ENCODE measurements around the gene FSTL4.
"Not testable (repeated sequence)": the region's sequence is repeated elsewhere in the genome, so short reads cannot be mapped to it uniquely, and the experiment has no call there.

The FSTL4 gene

DNA sequence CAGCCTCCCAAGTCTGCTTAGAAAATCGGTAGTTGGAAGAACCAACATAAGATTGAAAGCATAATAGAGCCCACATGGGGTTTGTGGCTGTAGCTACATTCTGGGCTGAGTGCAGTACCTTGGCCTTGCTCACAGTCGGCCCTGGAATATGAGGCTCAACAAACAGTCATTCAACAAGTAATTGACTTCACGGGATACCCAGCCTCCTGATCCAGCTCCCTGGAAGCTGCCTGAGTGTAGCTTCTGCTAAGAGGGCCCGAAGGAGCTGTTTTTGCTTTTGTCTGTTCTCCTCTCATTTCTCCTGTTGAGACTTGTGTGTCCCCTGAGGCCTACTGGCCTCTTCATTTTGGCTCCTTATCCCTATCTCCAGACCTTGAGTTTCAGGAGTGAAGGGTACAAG is 389.8 kb downstream of the FSTL4 start:
- DNase-seq (ENCODE audit: low read depth): no peak

DNA sequence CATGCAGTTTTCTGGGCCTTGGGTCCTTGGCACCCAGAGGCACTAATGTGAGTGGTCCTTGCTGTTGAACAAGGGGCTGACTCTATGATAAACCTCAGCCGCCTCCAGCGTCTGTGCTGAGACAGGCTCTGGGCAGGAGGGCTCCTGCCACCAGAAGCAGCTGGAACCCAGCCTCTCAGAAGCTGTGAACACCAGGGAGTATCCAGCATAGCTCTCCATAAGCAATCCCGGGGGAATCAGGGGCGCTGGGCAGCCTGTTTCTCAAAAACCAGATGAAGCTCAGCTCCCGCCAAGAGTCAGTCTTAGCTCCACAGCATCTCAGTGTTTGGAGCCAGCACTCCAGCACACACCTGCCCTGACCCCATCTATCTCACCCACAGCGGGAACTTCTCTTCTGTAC is 390.3 kb downstream of the FSTL4 start:
- no peak for DNase-seq (ENCODE audit: low read depth)

GRCh38 chr5:133220851-133221674 is 391.3 kb downstream of the FSTL4 start:
- DNase-seq (ENCODE audit: low read depth): no peak

DNA sequence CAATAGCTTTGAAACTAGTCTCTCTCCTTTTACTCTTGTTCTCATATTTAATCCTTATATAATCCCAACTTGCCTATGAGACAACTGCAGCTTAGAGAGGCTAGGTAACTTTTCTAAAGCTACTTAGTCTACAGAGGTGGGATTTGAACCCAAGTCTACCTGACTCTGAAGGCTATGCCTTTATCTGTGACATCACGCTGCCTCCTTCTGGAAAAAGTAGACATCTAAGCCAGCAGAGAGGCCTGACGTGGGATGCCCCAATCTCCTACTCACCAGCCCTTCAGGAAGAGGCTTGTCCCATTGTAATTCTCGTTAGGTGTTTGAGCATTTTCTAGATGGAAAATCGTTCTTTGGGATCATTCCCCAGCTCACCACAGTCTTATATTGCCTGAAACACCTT is 393.0 kb downstream of the FSTL4 start:
- DNase-seq (ENCODE audit: low read depth): no peak

DNA sequence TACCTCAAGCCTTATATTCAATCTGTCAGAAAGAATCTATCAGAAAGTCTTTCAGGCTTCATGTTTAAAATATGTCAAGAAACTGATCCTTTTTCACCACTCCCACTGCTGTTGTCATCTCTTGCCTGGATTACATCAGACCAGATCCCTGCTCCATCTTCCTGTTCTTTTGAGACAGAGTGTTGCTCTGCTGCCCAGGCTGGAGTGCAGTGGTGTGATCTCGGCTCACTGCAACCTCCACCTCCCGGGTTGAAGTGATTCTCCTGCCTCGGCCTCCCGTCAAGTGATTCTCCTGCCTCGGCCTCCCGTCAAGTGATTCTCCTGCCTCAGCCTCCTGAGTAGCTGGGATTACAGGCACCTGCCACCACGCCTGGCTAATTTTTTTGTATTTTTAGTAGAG is 396.2 kb downstream of the FSTL4 start:
- DNase-seq (ENCODE audit: low read depth): not testable (repeated sequence)

DNA sequence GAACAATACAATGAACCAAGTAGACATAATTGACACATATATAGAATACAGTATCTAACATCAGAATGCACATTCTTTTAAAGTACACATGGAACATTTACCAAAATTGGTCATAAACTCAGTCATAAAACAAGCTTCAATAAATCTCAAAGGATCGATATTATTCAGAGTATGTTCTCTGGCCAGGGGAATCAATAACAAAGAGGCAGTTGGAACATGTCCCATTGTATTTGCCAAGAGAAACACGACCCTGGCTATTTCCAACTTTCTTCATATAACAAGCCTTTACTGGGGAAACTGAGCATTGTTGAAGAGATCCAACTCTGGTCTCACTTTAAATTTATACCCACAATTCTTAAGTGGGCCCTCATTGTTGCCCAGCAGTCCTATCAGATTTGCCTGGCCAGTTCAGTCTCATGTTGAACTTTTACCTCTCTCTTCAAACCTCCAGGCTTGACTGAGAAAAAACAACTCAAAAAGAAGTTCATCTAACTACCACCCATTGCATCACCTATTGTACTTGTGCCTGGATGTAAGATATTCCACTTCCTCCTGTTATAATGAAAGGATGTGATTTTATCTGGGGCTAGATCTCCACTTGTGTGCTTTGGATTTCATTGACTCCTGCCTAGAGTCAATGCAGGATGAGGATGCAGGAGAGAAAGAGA is 398.1 kb downstream of the FSTL4 start:
- no peak for DNase-seq (ENCODE audit: low read depth)

DNA sequence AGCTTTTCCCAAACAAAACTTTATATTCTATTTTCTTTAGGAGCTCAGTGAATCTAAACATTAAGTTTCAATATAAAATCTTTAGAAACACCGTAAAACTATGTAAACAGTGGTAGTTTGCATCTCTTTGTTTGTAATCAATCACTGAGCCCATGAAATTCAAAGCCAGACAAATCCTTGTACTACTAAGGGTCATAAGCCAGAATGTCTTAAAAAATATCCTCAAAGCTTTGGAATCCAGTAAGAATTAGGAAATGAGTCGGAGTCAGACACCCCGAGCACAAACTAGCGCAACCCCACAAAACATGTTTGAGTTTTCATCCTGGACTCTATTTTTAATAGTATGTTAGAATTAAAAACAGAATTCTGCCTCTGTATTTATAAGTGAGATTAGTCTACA is 406.7 kb downstream of the FSTL4 start:
- no peak for DNase-seq (ENCODE audit: low read depth)

- DNase-seq (ENCODE audit: low read depth): no peak
Measured at GRCh38 chr5:133205204-133205603, 407.1 kb downstream of the FSTL4 start.

- no peak for DNase-seq (ENCODE audit: low read depth)
Measured at GRCh38 chr5:133203317-133204305, 408.7 kb downstream of the FSTL4 start.

GRCh38 chr5:133202066-133202665 is 410.2 kb downstream of the FSTL4 start:
- no peak for DNase-seq (ENCODE audit: low read depth)

- DNase-seq (ENCODE audit: low read depth): no peak
Measured at GRCh38 chr5:133201310-133201709, 411.0 kb downstream of the FSTL4 start.

DNA sequence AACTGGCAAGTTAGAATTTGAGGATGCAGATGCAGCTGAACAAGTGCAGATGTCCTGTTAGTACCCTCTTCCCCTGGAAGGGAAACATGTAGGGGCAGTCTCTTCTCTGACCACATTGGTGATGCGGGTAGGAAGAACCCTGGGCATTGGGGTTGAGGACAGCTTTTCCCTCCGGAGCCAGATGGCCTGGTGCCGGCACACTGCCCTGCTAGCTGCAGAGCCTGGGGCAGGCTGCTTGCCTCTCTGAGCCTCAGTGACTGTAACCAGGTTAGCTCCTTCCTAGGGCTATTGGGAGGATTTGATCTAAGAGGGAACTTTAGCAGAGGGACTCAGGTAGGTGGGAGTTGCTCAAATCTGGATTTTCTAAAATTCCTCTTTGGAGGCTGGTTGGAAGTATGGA is 412.1 kb downstream of the FSTL4 start:
- DNase-seq (ENCODE audit: low read depth): no peak

DNA sequence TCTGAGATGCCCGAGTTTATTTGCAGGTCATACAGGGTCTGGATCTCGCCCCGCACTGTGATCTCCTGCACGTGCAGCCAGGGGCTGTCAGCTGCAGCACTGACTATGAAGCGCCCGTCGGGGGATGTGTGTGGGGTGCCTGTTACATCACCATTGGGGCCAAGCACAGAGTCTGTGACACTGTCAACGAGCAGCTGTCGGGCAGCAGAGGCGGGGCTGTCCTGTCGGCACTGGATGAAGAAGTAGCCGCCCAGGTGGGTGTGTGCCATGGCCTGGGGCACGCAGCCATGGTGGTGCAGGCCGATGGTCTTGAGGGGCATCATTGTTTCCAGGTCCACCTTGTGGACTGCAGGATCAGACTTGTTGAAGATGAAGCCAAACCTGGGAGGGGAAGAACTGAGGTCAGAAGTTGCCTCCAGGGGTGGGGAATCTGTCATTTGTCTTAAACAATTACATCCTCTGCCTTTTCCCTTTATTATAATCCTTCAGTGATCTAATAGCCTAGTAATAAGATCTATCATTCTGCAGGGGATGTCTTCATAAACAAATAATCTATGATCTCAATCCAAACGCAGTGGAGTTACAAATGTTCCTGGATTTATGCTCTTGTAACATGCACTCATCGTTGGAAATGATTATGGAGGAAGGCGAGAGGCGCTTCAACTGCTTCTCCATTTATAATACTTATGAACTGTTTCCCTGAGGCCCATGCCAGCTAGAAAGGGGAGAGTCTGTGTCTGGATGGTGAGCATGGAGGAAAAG is 412.7 kb downstream of the FSTL4 start:
- no peak for DNase-seq (ENCODE audit: low read depth)

DNA sequence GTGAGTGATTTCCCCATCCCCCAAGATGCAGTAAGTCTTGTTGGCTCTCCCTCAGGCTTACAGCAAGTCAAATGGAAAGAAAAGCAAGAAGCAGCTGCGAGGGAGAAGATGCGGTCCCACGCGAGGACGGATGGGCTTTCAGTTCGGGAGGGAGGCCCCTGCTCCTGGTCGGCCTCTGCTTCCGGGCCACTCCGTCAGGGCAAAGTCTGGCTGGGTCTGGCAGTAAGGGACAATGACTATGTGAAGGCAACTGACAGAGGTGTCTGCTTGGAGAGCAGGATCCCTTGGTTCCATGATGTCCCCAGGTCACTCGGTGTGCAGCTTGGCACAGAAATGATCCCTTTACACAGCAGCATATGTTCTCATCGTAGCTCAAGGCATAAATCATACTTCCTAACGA is 413.8 kb downstream of the FSTL4 start:
- no peak for DNase-seq (ENCODE audit: low read depth)

DNA sequence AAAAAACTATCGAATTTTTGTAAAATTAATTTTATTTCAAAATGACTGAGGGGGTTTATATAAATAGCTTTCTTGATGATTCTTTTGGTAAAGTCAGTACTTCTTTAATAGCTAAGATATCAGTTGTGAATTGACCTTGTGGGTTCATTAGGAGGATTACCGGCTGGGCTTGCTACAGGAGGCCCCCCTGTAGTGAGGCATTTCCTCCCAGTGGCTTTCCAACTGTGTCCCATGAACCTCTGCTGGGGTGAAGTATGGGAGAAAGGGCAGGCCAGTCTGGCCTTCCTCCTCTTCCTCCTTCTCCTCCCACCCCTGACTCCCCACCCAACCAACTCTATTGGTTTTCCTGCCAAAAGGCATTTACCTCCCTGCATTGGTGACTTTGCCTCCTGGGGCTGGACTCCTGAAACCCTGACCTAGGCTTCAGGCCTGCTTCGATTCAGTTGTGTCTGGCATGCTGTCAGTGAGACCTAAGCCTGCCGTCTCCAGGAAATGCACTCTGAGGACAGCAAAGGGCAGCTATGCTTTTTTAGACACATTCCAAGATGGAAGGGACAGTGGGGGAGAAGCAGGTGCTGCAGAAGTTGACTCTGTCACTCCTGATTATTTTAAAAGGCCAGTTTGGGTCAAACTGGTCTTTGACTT is 415.8 kb downstream of the FSTL4 start:
- no peak for DNase-seq (ENCODE audit: low read depth)

GRCh38 chr5:133195250-133195649 is 417.1 kb downstream of the FSTL4 start:
- no peak for DNase-seq (ENCODE audit: low read depth)

- DNase-seq (ENCODE audit: low read depth): no peak
Measured at GRCh38 chr5:133193794-133194193, 418.5 kb downstream of the FSTL4 start.

- DNase-seq (ENCODE audit: low read depth): no peak
Measured at GRCh38 chr5:133192716-133193115, 419.6 kb downstream of the FSTL4 start.

DNA sequence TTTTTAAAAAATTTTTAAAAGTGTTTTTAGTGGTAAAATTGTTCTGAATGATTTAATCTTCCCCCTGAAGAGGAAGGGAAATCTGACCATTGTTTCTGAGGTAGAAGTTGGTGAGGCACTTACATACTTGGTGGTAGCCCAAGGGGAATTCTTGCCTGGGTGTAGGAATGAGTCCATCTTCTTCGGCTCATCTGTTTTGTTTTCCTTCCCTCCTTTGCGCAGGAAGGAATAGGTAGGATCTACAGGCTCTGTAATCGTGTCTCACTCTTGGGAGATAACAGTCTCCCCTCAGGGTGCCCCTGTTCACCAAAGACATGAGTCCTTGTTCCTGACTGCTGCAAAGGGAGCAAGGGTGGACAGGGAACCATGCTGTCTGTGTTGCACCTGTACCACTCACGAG is 422.5 kb downstream of the FSTL4 start:
- no peak for DNase-seq (ENCODE audit: low read depth)

DNA sequence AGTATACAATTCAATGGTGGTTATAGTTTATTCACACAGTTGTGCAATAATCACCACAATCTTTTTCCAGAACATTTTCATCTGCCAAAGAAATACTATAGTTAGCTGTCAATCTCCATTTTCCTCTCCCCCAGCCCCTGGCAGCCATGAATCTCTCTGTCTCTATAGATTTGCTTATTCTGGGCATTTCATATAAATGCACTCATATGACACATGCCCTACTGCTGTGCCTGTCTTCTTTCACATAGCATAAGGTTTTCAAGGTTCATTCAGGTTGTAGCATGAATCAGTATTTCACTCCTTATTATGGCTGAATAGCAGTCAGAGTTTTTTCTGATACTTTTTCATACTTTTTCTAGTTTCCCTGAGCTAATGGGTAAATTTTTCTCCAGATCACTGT is 432.9 kb downstream of the FSTL4 start:
- no peak for DNase-seq (ENCODE audit: low read depth)

Measured in activated T-helper 1 cell treated with Interleukin-2 at 50 U/mL for 16 hours (primary cell).